Neural progenitor cell (in vitro differentiated cells): ENCODE data around the gene CPNE1.
A peak's percentile ranks its signal among the peaks of the same experiment; 100 is the strongest.

Experiments
- EZH2 ChIP-seq: fragments of 200-600 bp; sonication (generic); IDR thresholded peaks from 2 replicates; pipeline ENCODE4 v1.6.1; 2017; ENCODE audit warnings: antibody characterized with exemption, mild to moderate bottlenecking, moderate library complexity
- EZH2phosphoT487 ChIP-seq: fragments of 200-600 bp; sonication (generic); IDR thresholded peaks from 2 replicates; pipeline ENCODE4 v1.6.1; 2017; ENCODE audit warnings: antibody characterized with exemption
- TF ChIP-seq, protein P1 (sequence below): fragments of 200-600 bp; sonication (generic); IDR thresholded peaks from 2 replicates; pipeline ENCODE4 v1.5.1; 2017; ENCODE audit warnings: antibody characterized with exemption, mild to moderate bottlenecking

DNA sequence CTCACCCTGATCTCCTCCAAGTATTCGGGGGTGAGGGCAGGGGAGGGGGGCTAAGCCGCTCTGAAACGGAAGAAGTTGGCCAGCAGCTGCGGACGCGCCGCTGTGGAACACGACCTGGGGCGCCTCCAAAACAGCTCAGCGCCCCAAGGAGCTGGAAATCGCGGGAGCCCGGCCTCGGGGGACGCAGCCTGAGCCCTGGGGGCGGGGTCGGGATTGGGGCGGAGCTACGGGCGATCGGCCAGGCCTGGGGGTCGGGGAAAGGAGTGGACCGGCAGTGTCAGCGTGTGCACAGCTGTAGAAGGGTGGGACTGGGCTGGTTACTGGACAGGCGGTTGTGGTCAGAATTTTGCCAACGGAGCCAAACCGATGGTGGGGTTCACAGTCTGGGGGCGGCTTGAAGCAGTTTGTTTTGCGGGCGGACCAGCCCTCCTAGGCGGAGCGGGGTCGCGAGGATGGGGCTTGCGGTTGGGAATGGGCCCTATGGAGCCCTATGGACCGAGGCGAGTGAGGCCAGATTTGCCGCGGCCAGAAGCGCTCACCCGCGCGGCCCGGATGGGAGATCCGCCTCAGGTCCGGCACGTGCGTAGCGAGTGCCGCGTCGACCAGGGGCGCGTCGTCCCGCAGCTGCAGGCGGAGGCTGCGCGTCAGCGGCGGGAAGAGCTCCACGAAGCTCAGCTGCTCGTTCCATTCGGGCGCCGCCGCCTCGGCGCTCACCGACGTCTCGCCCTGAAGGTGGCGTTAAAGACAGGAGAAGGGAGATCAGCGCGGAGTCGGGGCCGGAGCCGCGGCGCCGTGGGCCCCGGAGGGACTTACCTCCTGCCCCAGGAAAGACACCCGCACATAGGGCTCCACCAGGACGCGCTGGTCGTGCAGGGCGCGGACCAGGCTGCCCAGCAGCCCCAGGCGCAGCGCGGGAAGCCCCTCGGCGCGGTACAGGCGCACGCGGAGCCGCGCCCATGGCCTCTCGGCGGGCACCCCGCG lies 63.4 kb downstream of the CPNE1 start:
- TF ChIP-seq, protein P1, sequence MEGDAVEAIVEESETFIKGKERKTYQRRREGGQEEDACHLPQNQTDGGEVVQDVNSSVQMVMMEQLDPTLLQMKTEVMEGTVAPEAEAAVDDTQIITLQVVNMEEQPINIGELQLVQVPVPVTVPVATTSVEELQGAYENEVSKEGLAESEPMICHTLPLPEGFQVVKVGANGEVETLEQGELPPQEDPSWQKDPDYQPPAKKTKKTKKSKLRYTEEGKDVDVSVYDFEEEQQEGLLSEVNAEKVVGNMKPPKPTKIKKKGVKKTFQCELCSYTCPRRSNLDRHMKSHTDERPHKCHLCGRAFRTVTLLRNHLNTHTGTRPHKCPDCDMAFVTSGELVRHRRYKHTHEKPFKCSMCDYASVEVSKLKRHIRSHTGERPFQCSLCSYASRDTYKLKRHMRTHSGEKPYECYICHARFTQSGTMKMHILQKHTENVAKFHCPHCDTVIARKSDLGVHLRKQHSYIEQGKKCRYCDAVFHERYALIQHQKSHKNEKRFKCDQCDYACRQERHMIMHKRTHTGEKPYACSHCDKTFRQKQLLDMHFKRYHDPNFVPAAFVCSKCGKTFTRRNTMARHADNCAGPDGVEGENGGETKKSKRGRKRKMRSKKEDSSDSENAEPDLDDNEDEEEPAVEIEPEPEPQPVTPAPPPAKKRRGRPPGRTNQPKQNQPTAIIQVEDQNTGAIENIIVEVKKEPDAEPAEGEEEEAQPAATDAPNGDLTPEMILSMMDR = peak; percentile 39
- peak; percentile 42 for TF ChIP-seq EZH2phosphoT487
- TF ChIP-seq EZH2 = peak; percentile 52
